ENCODE results near the gene C14orf132. TPM values are rescaled to one million over a fixed set of nuclear protein-coding genes. Genes with fewer than 3 reads are reported as not detected.

C14orf132 gene
- total RNA-seq (10 to 100 TPM in 1 of 7 donors, 1 to 10 TPM in 6; 3.9 to 17.5 (median 7.7) TPM), polyA plus RNA-seq (10 to 100 TPM in 1 of 2 donors, 1 to 10 TPM in 1; 6.0 to 20.3 TPM)
- long read RNA-seq, donor 1, full-length matches to known transcripts = 4 of 11 reads
- long read RNA-seq, donor 1, partial matches to known transcripts = 0 of 11 reads
- long read RNA-seq, donor 1, other reads (novel, unspliced or antisense) = 7 of 11 reads
- long read RNA-seq, donor 2, full-length matches to known transcripts = 3 of 3 reads
- long read RNA-seq, donor 2, partial matches to known transcripts = 0 of 3 reads
- long read RNA-seq, donor 2, other reads (novel, unspliced or antisense) = 0 of 3 reads
- long read RNA-seq, donor 3, full-length matches to known transcripts = 11 of 17 reads
- long read RNA-seq, donor 3, partial matches to known transcripts = 0 of 17 reads
- long read RNA-seq, donor 3, other reads (novel, unspliced or antisense) = 6 of 17 reads

DNA sequence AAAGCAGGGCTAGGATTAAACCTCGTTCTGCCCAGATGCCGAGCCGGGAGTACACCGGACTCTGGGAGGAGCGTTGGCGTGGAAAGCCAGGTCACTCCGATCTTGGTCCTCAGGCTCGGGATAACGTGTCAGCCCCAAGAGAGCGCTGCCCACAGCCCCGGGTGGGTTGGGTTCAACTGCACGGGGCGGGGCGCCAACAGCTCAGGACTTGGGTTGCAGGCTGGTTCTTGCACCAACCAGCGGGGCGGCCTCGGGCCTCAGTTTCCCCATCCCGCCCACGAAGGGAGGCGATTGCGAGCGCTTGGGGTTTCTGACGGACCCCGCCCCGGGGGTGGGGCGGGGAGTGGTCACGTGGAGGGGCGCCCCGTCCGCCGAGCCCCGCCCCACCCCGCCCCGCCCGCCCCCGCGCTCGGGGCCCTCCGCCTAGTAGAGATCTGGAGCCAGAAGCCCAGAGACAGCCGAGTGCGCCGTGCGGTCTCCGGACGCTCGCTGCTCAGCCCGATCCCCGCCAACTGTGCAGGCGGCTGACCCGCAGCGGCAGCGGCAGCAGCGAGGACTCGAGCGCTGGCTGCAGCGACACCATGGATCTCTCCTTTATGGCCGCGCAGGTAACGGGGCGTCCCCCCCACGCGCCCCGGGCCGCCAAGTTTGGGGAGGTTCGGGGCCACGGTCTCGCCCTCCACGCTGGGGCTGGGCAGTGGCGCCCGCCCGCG lies at the start of gene C14orf132:
Gene C14orf132, plus strand, starts transcription at position 443 of the 713 bp plus-strand sequence. Its CDS starts 139 bp downstream, at position 582.
- H3K36me3 ChIP-seq = no peaks in the 10 kb centered on the region
- H3K4me3 ChIP-seq = peak within 1 kb of the TSS; percentile 76
- TF ChIP-seq POLR2A (IDR thresholded peaks at IDR 0.05) (no peak), CTCF (IDR thresholded peaks at IDR 0.05) (no peak), EP300 (IDR thresholded peaks at IDR 0.05) (no peak)
- H3K27me3 ChIP-seq = no peaks in the 10 kb centered on the region
- peaks cover 3% of the 10 kb centered on the region for H3K4me1 ChIP-seq (ENCODE audit: insufficient read depth)
- intact Hi-C loops (cut with DNase I) = no loop called here
- no peak within 1 kb of the TSS for H3K27ac ChIP-seq
- DNase-seq = peak; percentile 42 to 69 (median 66)
- no peaks in the 10 kb centered on the region for H3K9me3 ChIP-seq
- 0 to 1% (median 1%) methylated on average over 40 to 72 of the region's 72 CpGs for WGBS, 3 donors

GRCh38 chr14:95993768-95994592 lies 45.2 kb upstream of the C14orf132 start:
- no peak for TF ChIP-seq POLR2A (IDR thresholded peaks at IDR 0.05)
- peak in 2 of 3 donors; percentile 54 to 72 for TF ChIP-seq CTCF (IDR thresholded peaks at IDR 0.05)
- intact Hi-C loops (cut with DNase I) = loop anchor here in 2 of 4 donors (5.0 to 10.0 kb wide), 2 partner anchors 281 to 432 kb away; no protein-coding TSS in a partner anchor
- Histone ChIP-seq H3K27ac (no peak overlapping the region), H3K4me3 (no peak overlapping the region), H3K4me1 (ENCODE audit: insufficient read depth) (no peaks in the 10 kb centered on the region), H3K9me3 (no peaks in the 10 kb centered on the region), H3K27me3 (no peaks in the 10 kb centered on the region), H3K36me3 (no peaks in the 10 kb centered on the region)
- peak in 4 of 5 donors; percentile 11 to 37 (median 18) for DNase-seq
- 37 to 44% (median 41%) methylated on average over 5 of the region's 5 CpGs for WGBS, 3 donors

GRCh38 chr14:95994593-95994928 lies 44.6 kb upstream of the C14orf132 start:
- intact Hi-C loops (cut with DNase I) = loop anchor here in 2 of 4 donors (5.0 to 10.0 kb wide), 2 partner anchors 280 to 432 kb away; no protein-coding TSS in a partner anchor
- DNase-seq = no peak
- H3K4me1 ChIP-seq (ENCODE audit: insufficient read depth) = no peaks in the 10 kb centered on the region
- no peaks in the 10 kb centered on the region for H3K36me3 ChIP-seq
- no peak for TF ChIP-seq CTCF (IDR thresholded peaks at IDR 0.05)
- no peak for TF ChIP-seq EP300 (IDR thresholded peaks at IDR 0.05)
- TF ChIP-seq POLR2A (IDR thresholded peaks at IDR 0.05) = no peak
- H3K27me3 ChIP-seq = no peaks in the 10 kb centered on the region
- H3K9me3 ChIP-seq = no peaks in the 10 kb centered on the region
- H3K27ac ChIP-seq = no peak overlapping the region
- H3K4me3 ChIP-seq = no peak overlapping the region
- 15 to 22% (median 16%) methylated on average over 3 of the region's 3 CpGs for WGBS, 3 donors

DNA sequence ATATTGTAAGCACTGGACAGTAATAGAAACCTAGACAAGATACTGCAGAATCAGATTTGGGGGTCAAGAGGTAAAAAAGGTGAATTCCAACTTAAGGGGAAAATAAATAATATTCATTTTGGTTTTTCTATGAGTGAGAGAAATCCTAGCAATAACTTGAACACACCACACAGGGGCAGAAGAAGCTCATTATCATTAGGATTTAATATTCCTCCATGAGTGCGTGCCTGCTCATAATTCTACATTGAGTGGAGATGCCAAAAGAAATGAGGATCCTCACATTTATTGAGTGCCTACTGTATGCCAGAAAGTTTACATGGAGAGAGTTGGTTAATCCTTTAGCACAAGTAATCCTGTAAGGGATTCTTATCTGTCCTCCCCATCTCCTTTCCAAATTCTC lies 40.5 kb upstream of the C14orf132 start:
- H3K9me3 ChIP-seq = no peaks in the 10 kb centered on the region
- H3K4me3 ChIP-seq = no peak overlapping the region
- no peak overlapping the region for H3K27ac ChIP-seq
- intact Hi-C loops (cut with DNase I) = loop anchor here in 2 of 4 donors (5.0 to 10.0 kb wide), 2 partner anchors 276 to 436 kb away; no protein-coding TSS in a partner anchor
- no peaks in the 10 kb centered on the region for H3K36me3 ChIP-seq
- WGBS, 3 donors = 5 to 13% (median 11%) methylated on average over 1 of the region's 1 CpG
- no peaks in the 10 kb centered on the region for H3K27me3 ChIP-seq
- TF ChIP-seq POLR2A (IDR thresholded peaks at IDR 0.05) (no peak), EP300 (IDR thresholded peaks at IDR 0.05) (no peak), CTCF (IDR thresholded peaks at IDR 0.05) (no peak)
- no peaks in the 10 kb centered on the region for H3K4me1 ChIP-seq (ENCODE audit: insufficient read depth)
- no peak for DNase-seq
